ENCODE results near the gene CYP51A1. TPM values are rescaled to one million over a fixed set of nuclear protein-coding genes. Genes with fewer than 3 reads are reported as not detected.

CYP51A1 gene
- total RNA-seq, 1 donor from 2014 or later: 83.9 TPM

DNA sequence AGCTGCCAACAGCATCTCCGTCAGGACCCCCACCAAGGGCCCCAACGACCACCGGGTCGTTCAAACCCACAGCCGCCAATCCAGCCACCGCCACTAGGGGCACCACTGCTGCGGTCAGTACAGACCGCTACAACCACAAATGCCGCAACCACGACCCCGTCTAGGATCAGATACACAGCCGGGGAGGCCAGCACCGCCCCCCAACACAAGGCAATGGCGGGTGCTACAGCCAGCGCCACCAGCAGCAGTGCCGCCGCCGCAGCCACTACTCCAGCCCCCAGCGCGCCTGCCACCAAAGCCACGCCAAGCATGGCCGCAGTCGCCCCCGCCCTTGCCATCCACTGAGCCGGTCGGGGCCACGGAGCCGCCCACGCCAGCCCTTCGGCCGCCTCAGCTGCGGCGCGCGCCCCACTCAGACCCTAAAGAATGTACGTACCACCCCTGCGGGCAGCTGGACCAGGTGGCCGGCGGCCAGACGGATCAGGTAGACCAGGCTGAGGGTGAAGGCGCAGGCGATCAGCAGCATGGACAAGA, 473 bp downstream of the CYP51A1 start:
- Mint-ChIP-seq H3K4me3 (ENCODE audit: unreplicated experiment) (peak overlapping the region; percentile 99), H3K27ac (ENCODE audit: unreplicated experiment) (peak overlapping the region; percentile 100), H3K27me3 (ENCODE audit: low read depth, unreplicated experiment) (no peaks in the 10 kb centered on the region), H3K9me3 (ENCODE audit: unreplicated experiment) (no peaks in the 10 kb centered on the region), H3K36me3 (ENCODE audit: low read depth, unreplicated experiment) (peaks cover 3% of the 10 kb centered on the region), H3K4me1 (ENCODE audit: low read depth, unreplicated experiment) (peaks cover 11% of the 10 kb centered on the region)
- H3K27ac ChIP-seq (ENCODE audit: low read depth, low read length): peak overlapping the region; percentile 97
- peak; percentile 46 for DNase-seq (ENCODE audit: low read depth)
- FAIRE-seq: no peak
- H3K4me2 ChIP-seq (ENCODE audit: low read length): peak overlapping the region; percentile 94
- peak overlapping the region; percentile 89 for H3K9ac ChIP-seq (ENCODE audit: low read length)
- peak overlapping the region; percentile 96 for H2AFZ ChIP-seq (ENCODE audit: low read depth, low read length)
- no peaks in the 10 kb centered on the region for H3K9me3 ChIP-seq (ENCODE audit: insufficient read depth, low read depth, low read length)
- TF ChIP-seq, protein P1, sequence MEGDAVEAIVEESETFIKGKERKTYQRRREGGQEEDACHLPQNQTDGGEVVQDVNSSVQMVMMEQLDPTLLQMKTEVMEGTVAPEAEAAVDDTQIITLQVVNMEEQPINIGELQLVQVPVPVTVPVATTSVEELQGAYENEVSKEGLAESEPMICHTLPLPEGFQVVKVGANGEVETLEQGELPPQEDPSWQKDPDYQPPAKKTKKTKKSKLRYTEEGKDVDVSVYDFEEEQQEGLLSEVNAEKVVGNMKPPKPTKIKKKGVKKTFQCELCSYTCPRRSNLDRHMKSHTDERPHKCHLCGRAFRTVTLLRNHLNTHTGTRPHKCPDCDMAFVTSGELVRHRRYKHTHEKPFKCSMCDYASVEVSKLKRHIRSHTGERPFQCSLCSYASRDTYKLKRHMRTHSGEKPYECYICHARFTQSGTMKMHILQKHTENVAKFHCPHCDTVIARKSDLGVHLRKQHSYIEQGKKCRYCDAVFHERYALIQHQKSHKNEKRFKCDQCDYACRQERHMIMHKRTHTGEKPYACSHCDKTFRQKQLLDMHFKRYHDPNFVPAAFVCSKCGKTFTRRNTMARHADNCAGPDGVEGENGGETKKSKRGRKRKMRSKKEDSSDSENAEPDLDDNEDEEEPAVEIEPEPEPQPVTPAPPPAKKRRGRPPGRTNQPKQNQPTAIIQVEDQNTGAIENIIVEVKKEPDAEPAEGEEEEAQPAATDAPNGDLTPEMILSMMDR (IDR thresholded peaks at IDR 0.05; ENCODE audit: insufficient read depth, low read depth, low read length): peak; percentile 54
- no peak for TF ChIP-seq EZH2 (IDR thresholded peaks at IDR 0.05; ENCODE audit: insufficient read depth, low read length)
- peak overlapping the region; percentile 77 for H3K4me3 ChIP-seq (ENCODE audit: insufficient read depth, low read depth, low read length)
- H3K4me1 ChIP-seq (ENCODE audit: insufficient read depth, low read length): no peaks in the 10 kb centered on the region
- peaks cover 34% of the 10 kb centered on the region for H4K20me1 ChIP-seq (ENCODE audit: insufficient read depth, low read length)
- H3K36me3 ChIP-seq (ENCODE audit: insufficient read depth, low read length): peaks cover 3% of the 10 kb centered on the region
- peaks cover 49% of the 10 kb centered on the region for H3K79me2 ChIP-seq (ENCODE audit: insufficient read depth, low read length)
- no peaks in the 10 kb centered on the region for H3K27me3 ChIP-seq (ENCODE audit: insufficient read depth, low read length)

DNA sequence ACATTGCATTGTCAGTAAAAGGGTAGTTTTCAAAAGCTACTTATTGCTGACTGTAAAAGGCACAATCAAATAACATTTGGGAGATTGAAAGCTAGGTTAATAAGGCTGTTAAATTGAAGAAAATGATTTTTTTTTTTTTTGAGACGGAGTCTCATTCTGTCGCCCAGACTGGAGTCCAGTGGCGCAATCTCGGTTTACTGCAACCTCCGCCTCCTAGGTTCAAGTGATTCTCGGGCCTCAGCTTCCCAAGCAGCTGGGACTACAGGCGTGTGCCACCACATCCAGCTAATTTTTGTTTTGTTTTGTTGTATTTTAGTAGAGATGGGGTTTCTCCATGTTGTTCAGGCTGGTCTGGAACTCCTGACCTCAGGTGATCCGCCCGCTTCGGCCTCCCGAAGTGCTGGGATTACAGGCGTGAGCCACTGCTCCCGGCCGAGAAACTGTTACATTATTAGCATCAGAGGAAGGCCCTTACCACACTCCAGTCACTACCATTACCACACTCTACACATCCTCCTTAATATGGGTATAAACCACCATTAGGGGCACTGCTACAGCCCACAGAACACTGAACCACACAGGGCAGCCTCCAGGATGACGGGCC, 1.0 kb downstream of the CYP51A1 start:
- H3K79me2 ChIP-seq (ENCODE audit: insufficient read depth, low read length): peaks cover 49% of the 10 kb centered on the region
- peak overlapping the region; percentile 96 for H2AFZ ChIP-seq (ENCODE audit: low read depth, low read length)
- no peaks in the 10 kb centered on the region for H3K27me3 ChIP-seq (ENCODE audit: insufficient read depth, low read length)
- H3K4me3 ChIP-seq (ENCODE audit: insufficient read depth, low read depth, low read length): peak overlapping the region; percentile 77
- FAIRE-seq: no peak
- peak overlapping the region; percentile 97 for H3K27ac ChIP-seq (ENCODE audit: low read depth, low read length)
- Mint-ChIP-seq H3K36me3 (ENCODE audit: low read depth, unreplicated experiment) (peaks cover 3% of the 10 kb centered on the region), H3K9me3 (ENCODE audit: unreplicated experiment) (no peaks in the 10 kb centered on the region), H3K27ac (ENCODE audit: unreplicated experiment) (peak overlapping the region; percentile 94), H3K4me3 (ENCODE audit: unreplicated experiment) (peak overlapping the region; percentile 99), H3K4me1 (ENCODE audit: low read depth, unreplicated experiment) (peaks cover 11% of the 10 kb centered on the region), H3K27me3 (ENCODE audit: low read depth, unreplicated experiment) (no peaks in the 10 kb centered on the region)
- H3K9me3 ChIP-seq (ENCODE audit: insufficient read depth, low read depth, low read length): no peaks in the 10 kb centered on the region
- H4K20me1 ChIP-seq (ENCODE audit: insufficient read depth, low read length): peaks cover 34% of the 10 kb centered on the region
- DNase-seq (ENCODE audit: low read depth): peak; percentile 38
- TF ChIP-seq EZH2 (IDR thresholded peaks at IDR 0.05; ENCODE audit: insufficient read depth, low read length): no peak
- TF ChIP-seq, protein P1 (IDR thresholded peaks at IDR 0.05; ENCODE audit: insufficient read depth, low read depth, low read length): no peak
- peak overlapping the region; percentile 94 for H3K4me2 ChIP-seq (ENCODE audit: low read length)
- H3K4me1 ChIP-seq (ENCODE audit: insufficient read depth, low read length): no peaks in the 10 kb centered on the region
- peaks cover 4% of the 10 kb centered on the region for H3K36me3 ChIP-seq (ENCODE audit: insufficient read depth, low read length)
- peak overlapping the region; percentile 89 for H3K9ac ChIP-seq (ENCODE audit: low read length)

DNA sequence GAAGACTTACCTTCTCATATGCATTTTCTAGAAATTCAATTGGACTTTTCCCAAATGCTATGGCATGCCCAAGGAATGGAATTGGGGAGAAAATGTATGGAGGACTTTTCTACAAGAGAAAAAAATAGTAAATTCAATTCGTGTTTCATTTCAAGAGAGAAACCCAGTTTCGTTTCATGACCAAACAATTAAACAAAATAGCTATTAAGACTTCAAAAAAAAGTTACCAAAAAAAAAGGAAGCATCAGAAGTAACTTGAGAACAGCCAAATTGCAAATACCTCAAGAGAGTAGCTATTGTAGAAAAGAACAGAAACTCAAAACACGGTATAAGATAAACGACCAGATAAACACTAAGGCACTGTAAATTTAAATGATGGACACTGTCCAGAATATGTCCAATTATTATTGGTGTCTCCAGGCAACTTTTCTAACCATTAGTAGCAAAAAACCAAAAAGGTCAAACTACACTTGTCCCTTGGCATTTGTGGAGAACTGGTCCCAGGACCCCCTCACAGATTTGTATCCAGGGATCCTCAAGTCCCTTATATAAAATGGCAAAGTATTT, 2.4 kb downstream of the CYP51A1 start:
- Histone ChIP-seq H3K79me2 (ENCODE audit: insufficient read depth, low read length) (peaks cover 49% of the 10 kb centered on the region), H3K9ac (ENCODE audit: low read length) (no peak overlapping the region), H3K27ac (ENCODE audit: low read depth, low read length) (no peak overlapping the region), H3K27me3 (ENCODE audit: insufficient read depth, low read length) (no peaks in the 10 kb centered on the region), H3K4me1 (ENCODE audit: insufficient read depth, low read length) (no peaks in the 10 kb centered on the region), H3K9me3 (ENCODE audit: insufficient read depth, low read depth, low read length) (no peaks in the 10 kb centered on the region), H2AFZ (ENCODE audit: low read depth, low read length) (no peak overlapping the region), H3K4me2 (ENCODE audit: low read length) (peak overlapping the region; percentile 94), H4K20me1 (ENCODE audit: insufficient read depth, low read length) (peaks cover 34% of the 10 kb centered on the region), H3K36me3 (ENCODE audit: insufficient read depth, low read length) (peaks cover 14% of the 10 kb centered on the region), H3K4me3 (ENCODE audit: insufficient read depth, low read depth, low read length) (no peak overlapping the region)
- Mint-ChIP-seq H3K9me3 (ENCODE audit: unreplicated experiment) (no peaks in the 10 kb centered on the region), H3K36me3 (ENCODE audit: low read depth, unreplicated experiment) (peaks cover 6% of the 10 kb centered on the region), H3K27me3 (ENCODE audit: low read depth, unreplicated experiment) (no peaks in the 10 kb centered on the region), H3K27ac (ENCODE audit: unreplicated experiment) (no peak overlapping the region), H3K4me3 (ENCODE audit: unreplicated experiment) (peak overlapping the region; percentile 66), H3K4me1 (ENCODE audit: low read depth, unreplicated experiment) (peaks cover 11% of the 10 kb centered on the region)
- FAIRE-seq (no peak), DNase-seq (ENCODE audit: low read depth) (no peak)
- no peak for TF ChIP-seq EZH2 (IDR thresholded peaks at IDR 0.05; ENCODE audit: insufficient read depth, low read length)
- TF ChIP-seq, protein P1 (IDR thresholded peaks at IDR 0.05; ENCODE audit: insufficient read depth, low read depth, low read length): no peak

All from astrocyte (in vitro differentiated cells and primary cell).